GM18867 (cell line): Measurements from ENCODE around the gene HGFAC.
"Not testable (repeated sequence)": the region's sequence is repeated elsewhere in the genome, so short reads cannot be mapped to it uniquely, and the experiment has no call there.

Experiments used
- ATAC-seq: cut with Tn5 transposase; IDR thresholded peaks from one replicate; pipeline ENCODE4 v1.9.1; 2021; ENCODE audit warnings: mild to moderate bottlenecking, moderate library complexity; ENCODE audit not compliant: unreplicated experiment

HGFAC gene

GRCh38 chr4:3440011-3440410, 1.8 kb upstream of the HGFAC start:
- ATAC-seq = no peak

GRCh38 chr4:3440979-3441500, 728 bp upstream of the HGFAC start:
- ATAC-seq = no peak

- no peak for ATAC-seq
These were observed 741 bp downstream of the HGFAC start for GRCh38 chr4:3442460-3442958.

GRCh38 chr4:3442959-3443749, 1.4 kb downstream of the HGFAC start:
- ATAC-seq = peak; percentile 49

- ATAC-seq = no peak
These were observed 2.1 kb downstream of the HGFAC start for GRCh38 chr4:3443750-3444309.

GRCh38 chr4:3444351-3445110, 2.8 kb downstream of the HGFAC start:
- no peak for ATAC-seq

GRCh38 chr4:3445111-3445820, 3.5 kb downstream of the HGFAC start:
- no peak for ATAC-seq

- ATAC-seq = no peak
These were observed 4.2 kb downstream of the HGFAC start for GRCh38 chr4:3445829-3446545.

- no peak for ATAC-seq
These were observed 5.0 kb downstream of the HGFAC start for GRCh38 chr4:3446631-3447320.

GRCh38 chr4:3447431-3448395, 5.9 kb downstream of the HGFAC start:
- no peak for ATAC-seq

- ATAC-seq = no peak
These were observed 7.3 kb downstream of the HGFAC start for GRCh38 chr4:3449047-3449573.

GRCh38 chr4:3449574-3450534, 8.1 kb downstream of the HGFAC start:
- ATAC-seq = no peak

GRCh38 chr4:3450643-3451042, 8.9 kb downstream of the HGFAC start:
- no peak for ATAC-seq

- ATAC-seq = no peak
These were observed 10.2 kb downstream of the HGFAC start for GRCh38 chr4:3451956-3452355.

GRCh38 chr4:3452376-3452775, 10.6 kb downstream of the HGFAC start:
- ATAC-seq = no peak

GRCh38 chr4:3455596-3455995, 13.8 kb downstream of the HGFAC start:
- not testable (repeated sequence) for ATAC-seq

GRCh38 chr4:3458371-3458770, 16.6 kb downstream of the HGFAC start:
- ATAC-seq = no peak
